Measurements from ENCODE around the gene DPH1.

DPH1 gene

GRCh38 chr17:2064520-2064971, 34.6 kb downstream of the DPH1 start:
- peak overlapping the region; percentile 75 for H3K9ac ChIP-seq
- no peak for TF ChIP-seq Cebpa-rat (IDR thresholded peaks at IDR 0.05)
- H3K27ac ChIP-seq, result peak overlapping the region; percentile 88
- H3K4me3 ChIP-seq, result peak overlapping the region; percentile 44
- H4K20me1 ChIP-seq, result no peaks in the 10 kb centered on the region
- H3K27me3 ChIP-seq, result peaks cover 18% of the 10 kb centered on the region
- H3K9me3 ChIP-seq, result no peaks in the 10 kb centered on the region
- H3K4me1 ChIP-seq, result peaks cover 100% of the 10 kb centered on the region
- peak overlapping the region; percentile 87 for H3K4me2 ChIP-seq
- H3K36me3 ChIP-seq, result peaks cover 40% of the 10 kb centered on the region

- peaks cover 39% of the 10 kb centered on the region for H3K36me3 ChIP-seq
- peak overlapping the region; percentile 44 for H3K4me3 ChIP-seq
- H3K4me2 ChIP-seq, result peak overlapping the region; percentile 87
- H3K4me1 ChIP-seq, result peaks cover 100% of the 10 kb centered on the region
- H3K9ac ChIP-seq, result peak overlapping the region; percentile 75
- H3K27ac ChIP-seq, result peak overlapping the region; percentile 88
- no peaks in the 10 kb centered on the region for H4K20me1 ChIP-seq
- no peaks in the 10 kb centered on the region for H3K9me3 ChIP-seq
- peaks cover 12% of the 10 kb centered on the region for H3K27me3 ChIP-seq
- TF ChIP-seq Cebpa-rat (IDR thresholded peaks at IDR 0.05), result no peak
These were observed 35.2 kb downstream of the DPH1 start for GRCh38 chr17:2064980-2065785.

DNA sequence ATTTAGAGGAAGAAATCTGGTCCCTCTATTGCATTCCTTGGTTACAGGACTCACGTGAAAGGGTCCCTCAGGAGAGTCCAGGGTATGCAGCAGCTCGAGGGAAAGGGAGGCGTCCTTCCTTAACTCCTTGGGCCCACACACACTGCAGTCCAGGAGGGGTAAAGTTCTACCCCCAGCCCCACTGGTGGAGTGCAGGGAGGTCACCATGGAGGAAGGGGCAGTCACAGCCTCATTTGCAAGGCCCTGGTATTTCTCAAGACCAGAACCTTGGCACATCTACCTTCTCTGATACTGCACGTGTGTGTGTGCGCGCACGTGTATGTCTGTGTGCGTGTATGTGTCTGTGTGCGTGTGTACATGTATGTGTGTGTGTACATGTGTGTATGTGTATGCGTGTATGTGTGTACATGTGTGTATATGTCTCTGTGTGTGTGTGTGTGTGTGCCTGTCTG, 36.0 kb downstream of the DPH1 start:
- peak overlapping the region; percentile 88 for H3K27ac ChIP-seq
- no peaks in the 10 kb centered on the region for H4K20me1 ChIP-seq
- H3K9me3 ChIP-seq, result no peaks in the 10 kb centered on the region
- peaks cover 4% of the 10 kb centered on the region; the same call in 1 of the 2 replicates for H3K27me3 ChIP-seq
- peaks cover 100% of the 10 kb centered on the region for H3K4me1 ChIP-seq
- peak overlapping the region; percentile 75 for H3K9ac ChIP-seq
- H3K36me3 ChIP-seq, result peaks cover 37% of the 10 kb centered on the region
- no peak for TF ChIP-seq Cebpa-rat (IDR thresholded peaks at IDR 0.05)
- H3K4me2 ChIP-seq, result peak overlapping the region; percentile 87
- peak overlapping the region; percentile 44; the same call in 1 of the 2 replicates for H3K4me3 ChIP-seq

GRCh38 chr17:2067048-2067561, 37.2 kb downstream of the DPH1 start:
- H3K4me3 ChIP-seq, result peak overlapping the region; percentile 6; the same call in 1 of the 2 replicates
- peak overlapping the region; percentile 87 for H3K4me2 ChIP-seq
- no peaks in the 10 kb centered on the region for H3K9me3 ChIP-seq
- H3K4me1 ChIP-seq, result peaks cover 100% of the 10 kb centered on the region
- TF ChIP-seq Cebpa-rat (IDR thresholded peaks at IDR 0.05), result no peak
- H3K27me3 ChIP-seq, result no peaks in the 10 kb centered on the region
- peak overlapping the region; percentile 88 for H3K27ac ChIP-seq
- H3K9ac ChIP-seq, result peak overlapping the region; percentile 75
- H3K36me3 ChIP-seq, result peaks cover 27% of the 10 kb centered on the region; the same call in 1 of the 2 replicates
- no peaks in the 10 kb centered on the region for H4K20me1 ChIP-seq

GRCh38 chr17:2067608-2068024, 37.7 kb downstream of the DPH1 start:
- H3K9me3 ChIP-seq, result no peaks in the 10 kb centered on the region
- H3K36me3 ChIP-seq, result 0 out of 2 replicates have a peak, but pooled peaks cover 24% of the 10 kb centered on the region
- peak overlapping the region; percentile 75 for H3K9ac ChIP-seq
- H3K27me3 ChIP-seq, result no peaks in the 10 kb centered on the region
- H3K4me1 ChIP-seq, result peaks cover 100% of the 10 kb centered on the region
- no peak for TF ChIP-seq Cebpa-rat (IDR thresholded peaks at IDR 0.05)
- H4K20me1 ChIP-seq, result no peaks in the 10 kb centered on the region
- peak overlapping the region; percentile 87 for H3K4me2 ChIP-seq
- peak overlapping the region; percentile 88 for H3K27ac ChIP-seq
- peak overlapping the region; percentile 6 for H3K4me3 ChIP-seq

GRCh38 chr17:2068031-2068518, 38.1 kb downstream of the DPH1 start:
- Histone ChIP-seq H3K36me3 (0 out of 2 replicates have a peak, but pooled peaks cover 19% of the 10 kb centered on the region), H4K20me1 (no peaks in the 10 kb centered on the region), H3K9ac (peak overlapping the region; percentile 75), H3K4me3 (peak overlapping the region; percentile 6; the same call in 1 of the 2 replicates), H3K27ac (peak overlapping the region; percentile 88), H3K27me3 (no peaks in the 10 kb centered on the region), H3K4me2 (peak overlapping the region; percentile 87), H3K9me3 (no peaks in the 10 kb centered on the region), H3K4me1 (peaks cover 100% of the 10 kb centered on the region)
- TF ChIP-seq Cebpa-rat (IDR thresholded peaks at IDR 0.05), result no peak

DNA sequence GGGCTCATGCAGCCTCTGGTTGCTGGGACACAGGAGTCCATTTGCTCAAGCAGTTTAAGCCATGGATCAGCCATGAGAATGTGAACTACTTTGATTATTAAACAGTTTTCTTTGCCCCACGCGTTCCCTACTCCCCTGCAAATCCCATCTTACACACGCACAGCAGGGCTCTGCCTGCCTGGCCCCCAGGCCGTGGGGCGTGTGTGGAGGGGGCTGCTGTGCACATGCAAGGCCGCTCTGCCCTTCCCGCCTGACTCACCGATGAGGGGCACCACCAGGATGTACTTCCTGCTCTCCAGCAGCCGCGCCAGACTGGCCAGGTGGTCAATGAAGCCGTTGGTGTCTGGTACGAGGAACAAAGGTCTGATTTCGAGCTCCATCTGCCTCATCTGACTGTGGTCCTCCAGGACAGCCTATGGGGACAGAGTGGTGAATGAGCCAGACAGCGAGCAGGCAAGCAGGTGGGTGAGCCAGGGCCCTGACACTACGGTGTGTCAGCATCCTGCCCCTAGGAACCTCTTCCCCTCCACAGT, 38.6 kb downstream of the DPH1 start:
- Histone ChIP-seq H3K4me2 (peak overlapping the region; percentile 87), H3K4me3 (no peak overlapping the region), H3K36me3 (0 out of 2 replicates have a peak, but pooled peaks cover 19% of the 10 kb centered on the region), H3K27ac (peak overlapping the region; percentile 88), H3K9me3 (no peaks in the 10 kb centered on the region), H3K27me3 (no peaks in the 10 kb centered on the region), H3K9ac (peak overlapping the region; percentile 75), H3K4me1 (peaks cover 100% of the 10 kb centered on the region), H4K20me1 (no peaks in the 10 kb centered on the region)
- no peak for TF ChIP-seq Cebpa-rat (IDR thresholded peaks at IDR 0.05)

GRCh38 chr17:2070241-2071023, 40.5 kb downstream of the DPH1 start:
- Histone ChIP-seq H3K36me3 (0 out of 2 replicates have a peak, but pooled peaks cover 19% of the 10 kb centered on the region), H3K27ac (peak overlapping the region; percentile 88), H3K9ac (peak overlapping the region; percentile 54), H3K9me3 (no peaks in the 10 kb centered on the region), H3K27me3 (no peaks in the 10 kb centered on the region), H4K20me1 (no peaks in the 10 kb centered on the region), H3K4me3 (no peak overlapping the region), H3K4me1 (peaks cover 100% of the 10 kb centered on the region), H3K4me2 (peak overlapping the region; percentile 87)
- no peak for TF ChIP-seq Cebpa-rat (IDR thresholded peaks at IDR 0.05)

- Histone ChIP-seq H3K9ac (peak overlapping the region; percentile 54), H3K27me3 (no peaks in the 10 kb centered on the region), H3K9me3 (no peaks in the 10 kb centered on the region), H3K4me2 (peak overlapping the region; percentile 87), H3K27ac (peak overlapping the region; percentile 88), H3K36me3 (0 out of 2 replicates have a peak, but pooled peaks cover 14% of the 10 kb centered on the region), H4K20me1 (no peaks in the 10 kb centered on the region), H3K4me1 (peaks cover 100% of the 10 kb centered on the region), H3K4me3 (no peak overlapping the region; the same call in 1 of the 2 replicates)
- TF ChIP-seq Cebpa-rat (IDR thresholded peaks at IDR 0.05), result no peak
These were observed 41.1 kb downstream of the DPH1 start for GRCh38 chr17:2071024-2071385.

All from BLaER1 (cell line).